ENCODE data around the gene CELF2. TPM values are rescaled to one million over a fixed set of nuclear protein-coding genes. Genes with fewer than 3 reads are reported as not detected.

The CELF2 gene
- total RNA-seq, 1 experiment from 2014 or later: 0.27 TPM

DNA sequence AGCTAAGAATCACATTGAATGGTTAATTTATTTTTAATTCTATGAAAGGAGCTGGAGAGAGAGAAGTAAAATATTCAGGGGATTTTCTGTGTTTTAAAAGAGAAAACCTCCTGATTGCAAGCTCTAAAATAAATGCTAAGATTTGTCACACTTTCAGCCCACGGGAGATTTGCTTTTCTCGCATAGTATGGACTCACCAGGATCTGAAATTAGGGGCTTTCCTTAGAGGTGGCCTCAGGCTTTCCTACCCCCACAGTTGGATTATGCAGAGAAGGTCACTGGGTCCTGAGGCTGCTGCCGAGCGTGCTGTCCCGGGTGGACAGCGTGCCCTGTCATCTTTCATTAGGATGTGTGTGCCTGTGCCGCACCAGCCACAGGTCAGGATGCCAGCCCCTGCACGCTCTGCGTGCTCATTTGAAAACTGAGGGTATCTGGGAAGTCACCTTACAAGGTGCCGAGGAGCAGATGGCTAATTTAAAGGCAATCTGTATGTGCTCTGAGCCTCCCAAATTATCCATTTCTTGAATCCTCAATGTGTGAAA lies 258.8 kb downstream of the CELF2 start:
- no peak for DNase-seq
- CTCF ChIA-PET: no interaction called here
- no peak overlapping the region for H3K4me3 Mint-ChIP-seq (ENCODE audit: unreplicated experiment)

DNA sequence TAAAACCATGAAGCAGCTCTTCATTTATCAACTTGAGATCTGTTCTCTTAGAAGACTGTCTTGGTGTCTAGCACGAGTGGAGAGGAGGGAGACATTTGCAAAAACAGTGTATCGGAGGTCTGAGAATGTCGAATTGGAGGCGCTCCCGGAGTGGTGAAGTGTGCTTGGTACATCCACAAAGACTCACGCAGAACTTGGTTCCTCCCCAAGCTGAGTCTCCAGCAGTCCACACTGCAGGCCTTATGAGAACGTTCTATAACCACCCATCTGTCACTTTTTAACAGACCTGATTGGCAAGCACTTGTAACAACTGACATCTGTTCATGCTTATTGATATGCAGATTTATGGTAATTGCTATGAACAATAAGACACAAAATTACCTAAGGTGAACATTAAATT lies 261.6 kb downstream of the CELF2 start:
- BruUV-seq (replicated peaks): no TSS peak

More for the DNA sequence above, 258.8 kb downstream of the CELF2 start:
- no peaks in the 10 kb centered on the region for H3K9me3 ChIP-seq
- no peaks in the 10 kb centered on the region for H3K36me3 ChIP-seq (ENCODE audit: control insufficient read depth, insufficient read depth, low read length)
- no peaks in the 10 kb centered on the region for H3K4me1 Mint-ChIP-seq (ENCODE audit: low read depth, unreplicated experiment)
- POLR2A ChIA-PET: no interaction called here
- intact Hi-C loops (cut with micrococcal nuclease; ENCODE audit: unreplicated experiment): no loop called here
- no peak overlapping the region for H3K4me3 ChIP-seq (ENCODE audit: low read depth, low read length)
- no peak overlapping the region for H3K27ac Mint-ChIP-seq (ENCODE audit: unreplicated experiment)
- BruUV-seq (replicated peaks): no TSS peak
- no peaks in the 10 kb centered on the region for H3K9me3 Mint-ChIP-seq (ENCODE audit: unreplicated experiment)
- no peaks in the 10 kb centered on the region for H3K4me1 ChIP-seq
- peaks cover 35% of the 10 kb centered on the region for H3K27me3 Mint-ChIP-seq (ENCODE audit: insufficient read depth, unreplicated experiment)
- TF ChIP-seq CTCF (IDR thresholded peaks at IDR 0.05; ENCODE audit: insufficient read depth in 1 of 2, low read depth in 1 of 2, low read length in 1 of 2, severe bottlenecking in 1 of 2, unreplicated experiment in 1 of 2): no peak
- no peaks in the 10 kb centered on the region for H3K36me3 Mint-ChIP-seq (ENCODE audit: insufficient read depth, unreplicated experiment)
- peaks cover 2% of the 10 kb centered on the region for H3K27me3 ChIP-seq (replicated peaks; ENCODE audit: control insufficient read depth, insufficient read depth, low read length)

GRCh38 chr10:11280187-11280932 lies 262.7 kb downstream of the CELF2 start:
- Histone ChIP-seq H3K4me3 (ENCODE audit: low read depth, low read length) (no peak overlapping the region), H3K9me3 (no peaks in the 10 kb centered on the region), H3K4me1 (no peaks in the 10 kb centered on the region), H3K36me3 (ENCODE audit: control insufficient read depth, insufficient read depth, low read length) (no peaks in the 10 kb centered on the region), H3K27me3 (replicated peaks; ENCODE audit: control insufficient read depth, insufficient read depth, low read length) (no peaks in the 10 kb centered on the region; the same call in none of the 2 replicates)
- intact Hi-C loops (cut with micrococcal nuclease; ENCODE audit: unreplicated experiment): no loop called here
- Mint-ChIP-seq H3K36me3 (ENCODE audit: insufficient read depth, unreplicated experiment) (no peaks in the 10 kb centered on the region), H3K4me1 (ENCODE audit: low read depth, unreplicated experiment) (no peaks in the 10 kb centered on the region), H3K27ac (ENCODE audit: unreplicated experiment) (no peak overlapping the region), H3K27me3 (ENCODE audit: insufficient read depth, unreplicated experiment) (peaks cover 25% of the 10 kb centered on the region), H3K9me3 (ENCODE audit: unreplicated experiment) (no peaks in the 10 kb centered on the region), H3K4me3 (ENCODE audit: unreplicated experiment) (no peak overlapping the region)
- CTCF ChIA-PET: no interaction called here
- no peak for DNase-seq
- POLR2A ChIA-PET: no interaction called here
- BruUV-seq (replicated peaks): no TSS peak
- TF ChIP-seq CTCF (IDR thresholded peaks at IDR 0.05; ENCODE audit: insufficient read depth in 1 of 2, low read depth in 1 of 2, low read length in 1 of 2, severe bottlenecking in 1 of 2, unreplicated experiment in 1 of 2): no peak

More for the DNA sequence above, 261.6 kb downstream of the CELF2 start:
- CTCF ChIA-PET: interaction anchor here (0.6 kb wide), 1 partner anchor 36 kb away, joined by 3 read pairs; no protein-coding TSS in a partner anchor
- Mint-ChIP-seq H3K27me3 (ENCODE audit: insufficient read depth, unreplicated experiment) (peaks cover 27% of the 10 kb centered on the region), H3K9me3 (ENCODE audit: unreplicated experiment) (no peaks in the 10 kb centered on the region), H3K36me3 (ENCODE audit: insufficient read depth, unreplicated experiment) (no peaks in the 10 kb centered on the region), H3K27ac (ENCODE audit: unreplicated experiment) (no peak overlapping the region), H3K4me1 (ENCODE audit: low read depth, unreplicated experiment) (no peaks in the 10 kb centered on the region), H3K4me3 (ENCODE audit: unreplicated experiment) (no peak overlapping the region)
- no peak for TF ChIP-seq CTCF (IDR thresholded peaks at IDR 0.05; ENCODE audit: insufficient read depth in 1 of 2, low read depth in 1 of 2, low read length in 1 of 2, severe bottlenecking in 1 of 2, unreplicated experiment in 1 of 2)
- POLR2A ChIA-PET: no interaction called here
- DNase-seq: no peak
- Histone ChIP-seq H3K9me3 (no peaks in the 10 kb centered on the region), H3K36me3 (ENCODE audit: control insufficient read depth, insufficient read depth, low read length) (no peaks in the 10 kb centered on the region), H3K4me1 (no peaks in the 10 kb centered on the region), H3K4me3 (ENCODE audit: low read depth, low read length) (no peak overlapping the region), H3K27me3 (replicated peaks; ENCODE audit: control insufficient read depth, insufficient read depth, low read length) (no peaks in the 10 kb centered on the region; the same call in none of the 2 replicates)
- intact Hi-C loops (cut with micrococcal nuclease; ENCODE audit: unreplicated experiment): no loop called here
